Activated CD4-positive, alpha-beta T cell treated with anti-CD3 and anti-CD28 coated beads for 36 hours (primary cell): ENCODE data around the gene SF3B3. TPM values are rescaled to one million over a fixed set of nuclear protein-coding genes. Genes with fewer than 3 reads are reported as not detected.

Experiments
- total RNA-seq, 2 experiments: library from RNA; stranded (reverse); gene quantifications; one replicate each; pipeline ENCODE4 v1.2.3, GENCODE V29; 2021

SF3B3 gene
- total RNA-seq, 2 experiments from 2014 or later: 533 to 545 TPM

Other genes starting within 250 kb of the SF3B3 start
- gene AARS1, start 234.3 kb upstream of the SF3B3 start, total RNA-seq: 100 to 1,000 TPM; 180 to 189 TPM
- gene DDX19B, start 224.6 kb upstream of the SF3B3 start, total RNA-seq: 10 to 100 TPM; 32.3 to 34.7 TPM
- gene DDX19A, start 176.9 kb upstream of the SF3B3 start, total RNA-seq: 10 to 100 TPM; 47.7 to 52.9 TPM
- 10 to 100 TPM; 14.8 to 16.6 TPM for gene ST3GAL2, start 84.7 kb upstream of the SF3B3 start, total RNA-seq
- 10 to 100 TPM; 10.3 to 13.4 TPM for gene FCSK, start 69.2 kb upstream of the SF3B3 start, total RNA-seq
- 10 to 100 TPM; 33.5 to 37.6 TPM for gene COG4, start 262 bp upstream of the SF3B3 start, total RNA-seq
- not detected for gene IL34, start 122.7 kb downstream of the SF3B3 start, total RNA-seq
- 1 to 10 TPM; 1.6 to 3.5 TPM for gene MTSS2, start 162.2 kb downstream of the SF3B3 start, total RNA-seq